Transverse colon (tissue), 4 donors: ENCODE measurements around the gene DSCAM.

Source experiments
- EP300 ChIP-seq: sonication (generic); formaldehyde crosslinking; IDR thresholded peaks from one replicate; pipeline ENCODE4 v1.6.1; 2017; ENCODE audit warnings: antibody characterized with exemption, low read depth
- POLR2AphosphoS5 ChIP-seq, 3 donors: sonication (generic); formaldehyde crosslinking; IDR thresholded peaks; one replicate each; pipeline ENCODE4 v1.6.1; 2016; ENCODE audit warnings: antibody characterized with exemption in 3 of 3
- TF ChIP-seq, protein P1 (sequence below), 5 experiments: fragments of 200-600 bp in 3 of 5; fragments of 450-650 bp in 2 of 5; sonication (generic) in 3 of 5; IDR thresholded peaks; 1 replicate in 2 of 5; 2 replicates in 3 of 5; pipeline ENCODE4 v1.5.1; 2016 to 2017; ENCODE audit warnings: antibody characterized with exemption in 5 of 5, inconsistent platforms in 3 of 5, mild to moderate bottlenecking in 2 of 5, moderate library complexity in 1 of 5

- TF ChIP-seq POLR2AphosphoS5 (IDR thresholded peaks at IDR 0.05), result no peak
- TF ChIP-seq, protein P1, sequence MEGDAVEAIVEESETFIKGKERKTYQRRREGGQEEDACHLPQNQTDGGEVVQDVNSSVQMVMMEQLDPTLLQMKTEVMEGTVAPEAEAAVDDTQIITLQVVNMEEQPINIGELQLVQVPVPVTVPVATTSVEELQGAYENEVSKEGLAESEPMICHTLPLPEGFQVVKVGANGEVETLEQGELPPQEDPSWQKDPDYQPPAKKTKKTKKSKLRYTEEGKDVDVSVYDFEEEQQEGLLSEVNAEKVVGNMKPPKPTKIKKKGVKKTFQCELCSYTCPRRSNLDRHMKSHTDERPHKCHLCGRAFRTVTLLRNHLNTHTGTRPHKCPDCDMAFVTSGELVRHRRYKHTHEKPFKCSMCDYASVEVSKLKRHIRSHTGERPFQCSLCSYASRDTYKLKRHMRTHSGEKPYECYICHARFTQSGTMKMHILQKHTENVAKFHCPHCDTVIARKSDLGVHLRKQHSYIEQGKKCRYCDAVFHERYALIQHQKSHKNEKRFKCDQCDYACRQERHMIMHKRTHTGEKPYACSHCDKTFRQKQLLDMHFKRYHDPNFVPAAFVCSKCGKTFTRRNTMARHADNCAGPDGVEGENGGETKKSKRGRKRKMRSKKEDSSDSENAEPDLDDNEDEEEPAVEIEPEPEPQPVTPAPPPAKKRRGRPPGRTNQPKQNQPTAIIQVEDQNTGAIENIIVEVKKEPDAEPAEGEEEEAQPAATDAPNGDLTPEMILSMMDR (IDR thresholded peaks at IDR 0.05), result no peak
- no peak for TF ChIP-seq EP300
These were observed 659.7 kb downstream of the DSCAM start for GRCh38 chr21:40187244-40187643.
